ENCODE data around the gene PDE11A.

DNA sequence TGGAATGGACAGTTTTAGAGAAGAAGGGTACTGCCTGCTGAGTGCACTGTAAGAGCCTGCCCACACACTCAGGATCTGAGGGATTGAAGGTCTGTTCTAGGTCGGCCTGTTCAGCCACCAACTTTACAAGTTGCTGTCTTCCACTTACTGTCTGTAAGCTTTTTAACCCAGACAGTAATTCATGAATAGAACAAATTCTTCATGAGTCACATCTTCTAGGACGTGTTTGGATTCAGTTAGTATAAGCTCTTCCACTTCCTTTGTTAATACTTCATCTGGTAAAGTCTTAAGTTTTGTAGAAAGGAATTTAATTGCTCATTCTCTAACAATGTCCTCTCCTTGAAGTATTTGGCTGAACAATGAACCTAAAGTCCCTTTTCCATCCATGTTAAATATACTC, 74.6 kb downstream of the PDE11A start:
- TF ChIP-seq, protein P1, sequence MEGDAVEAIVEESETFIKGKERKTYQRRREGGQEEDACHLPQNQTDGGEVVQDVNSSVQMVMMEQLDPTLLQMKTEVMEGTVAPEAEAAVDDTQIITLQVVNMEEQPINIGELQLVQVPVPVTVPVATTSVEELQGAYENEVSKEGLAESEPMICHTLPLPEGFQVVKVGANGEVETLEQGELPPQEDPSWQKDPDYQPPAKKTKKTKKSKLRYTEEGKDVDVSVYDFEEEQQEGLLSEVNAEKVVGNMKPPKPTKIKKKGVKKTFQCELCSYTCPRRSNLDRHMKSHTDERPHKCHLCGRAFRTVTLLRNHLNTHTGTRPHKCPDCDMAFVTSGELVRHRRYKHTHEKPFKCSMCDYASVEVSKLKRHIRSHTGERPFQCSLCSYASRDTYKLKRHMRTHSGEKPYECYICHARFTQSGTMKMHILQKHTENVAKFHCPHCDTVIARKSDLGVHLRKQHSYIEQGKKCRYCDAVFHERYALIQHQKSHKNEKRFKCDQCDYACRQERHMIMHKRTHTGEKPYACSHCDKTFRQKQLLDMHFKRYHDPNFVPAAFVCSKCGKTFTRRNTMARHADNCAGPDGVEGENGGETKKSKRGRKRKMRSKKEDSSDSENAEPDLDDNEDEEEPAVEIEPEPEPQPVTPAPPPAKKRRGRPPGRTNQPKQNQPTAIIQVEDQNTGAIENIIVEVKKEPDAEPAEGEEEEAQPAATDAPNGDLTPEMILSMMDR (IDR thresholded peaks at IDR 0.05) = no peak
- no peak for TF ChIP-seq POLR2A (IDR thresholded peaks at IDR 0.05)
